Right lobe of liver (tissue), 4 donors: ENCODE results near the gene CCDC149.

Source experiments
- CTCF ChIP-seq, 4 donors: fragments of 200-600 bp in 3 of 4; fragments of 450-650 bp in 1 of 4; IDR thresholded peaks; one replicate each; pipeline versions ENCODE4 v1.5.1 to v1.8.0; 2016 to 2022; ENCODE audit warnings: antibody characterized with exemption in 4 of 4, mild to moderate bottlenecking in 2 of 4
- POLR2A ChIP-seq: fragments of 450-650 bp; IDR thresholded peaks from one replicate; pipeline ENCODE4 v1.6.1; 2017; ENCODE audit warnings: antibody characterized with exemption, mild to moderate bottlenecking
- donor health status: DM: no; HTN: no; CAD: no.
- donor health status: DM: no; HTN: no; CAD: no.
- donor health status: DM: no; HTN: yes; CAD: no.

GRCh38 chr4:24913119-24913485 lies 260 bp upstream of the CCDC149 start:
- TF ChIP-seq CTCF (IDR thresholded peaks at IDR 0.05), result no peak
- TF ChIP-seq POLR2A, result no peak
